IPS DF 4.7 (cell line): ENCODE results near the gene RBMX2.
"Not testable (repeated sequence)": the region's sequence is repeated elsewhere in the genome, so short reads cannot be mapped to it uniquely, and the experiment has no call there.

Experiments
- DNase-seq: peaks from one replicate; pipeline ENCODE4 v3.0.0-alpha.2; 2013; ENCODE audit warnings: low spot score; ENCODE audit errors: extremely low read depth

RBMX2 gene

GRCh38 chrX:130401415-130402207, at the start of gene RBMX2:
TSS of gene RBMX2 (plus strand) at chrX:130401987. CDS start at chrX:130402033, 46 bp downstream.
- DNase-seq: no peak

GRCh38 chrX:130352050-130352449, 49.7 kb upstream of the RBMX2 start:
- DNase-seq: not testable (repeated sequence)

GRCh38 chrX:130376077-130376476, 25.7 kb upstream of the RBMX2 start:
- DNase-seq: no peak

- no peak for DNase-seq
These were observed 23.6 kb upstream of the RBMX2 start for GRCh38 chrX:130378024-130378669.

GRCh38 chrX:130385520-130385919, 16.3 kb upstream of the RBMX2 start, which contains the start of gene GPR119:
TSS of gene GPR119 (minus strand) at chrX:130385674. CDS start at chrX:130385447, 227 bp downstream.
- DNase-seq: no peak

- DNase-seq: no peak
These were observed 15.4 kb upstream of the RBMX2 start for GRCh38 chrX:130386408-130386808.

- DNase-seq: no peak
These were observed 8.2 kb upstream of the RBMX2 start for GRCh38 chrX:130393451-130394074.

- no peak for DNase-seq
These were observed 6.4 kb upstream of the RBMX2 start for GRCh38 chrX:130395341-130395740.

GRCh38 chrX:130402208-130402684, 459 bp downstream of the RBMX2 start:
- DNase-seq: no peak

- DNase-seq: no peak
These were observed 11.6 kb downstream of the RBMX2 start for GRCh38 chrX:130413415-130413814.

GRCh38 chrX:130414800-130415199, 13.0 kb downstream of the RBMX2 start:
- no peak for DNase-seq

- no peak for DNase-seq
These were observed 13.4 kb downstream of the RBMX2 start for GRCh38 chrX:130415201-130415600.

GRCh38 chrX:130416785-130417184, 15.0 kb downstream of the RBMX2 start:
- DNase-seq: no peak

GRCh38 chrX:130418066-130418465, 16.3 kb downstream of the RBMX2 start:
- DNase-seq: no peak

- no peak for DNase-seq
These were observed 17.0 kb downstream of the RBMX2 start for GRCh38 chrX:130418740-130419139.

- no peak for DNase-seq
These were observed 17.5 kb downstream of the RBMX2 start for GRCh38 chrX:130419263-130419662.

GRCh38 chrX:130426531-130426930, 24.7 kb downstream of the RBMX2 start:
- DNase-seq: no peak

- not testable (repeated sequence) for DNase-seq
These were observed 27.4 kb downstream of the RBMX2 start for GRCh38 chrX:130429236-130429635.

GRCh38 chrX:130435937-130436336, 34.1 kb downstream of the RBMX2 start:
- DNase-seq: no peak

- DNase-seq: not testable (repeated sequence)
These were observed 36.2 kb downstream of the RBMX2 start for GRCh38 chrX:130437996-130438395.

GRCh38 chrX:130443875-130444274, 42.1 kb downstream of the RBMX2 start:
- no peak for DNase-seq
